ENCODE results near the gene NUP62.

DNA sequence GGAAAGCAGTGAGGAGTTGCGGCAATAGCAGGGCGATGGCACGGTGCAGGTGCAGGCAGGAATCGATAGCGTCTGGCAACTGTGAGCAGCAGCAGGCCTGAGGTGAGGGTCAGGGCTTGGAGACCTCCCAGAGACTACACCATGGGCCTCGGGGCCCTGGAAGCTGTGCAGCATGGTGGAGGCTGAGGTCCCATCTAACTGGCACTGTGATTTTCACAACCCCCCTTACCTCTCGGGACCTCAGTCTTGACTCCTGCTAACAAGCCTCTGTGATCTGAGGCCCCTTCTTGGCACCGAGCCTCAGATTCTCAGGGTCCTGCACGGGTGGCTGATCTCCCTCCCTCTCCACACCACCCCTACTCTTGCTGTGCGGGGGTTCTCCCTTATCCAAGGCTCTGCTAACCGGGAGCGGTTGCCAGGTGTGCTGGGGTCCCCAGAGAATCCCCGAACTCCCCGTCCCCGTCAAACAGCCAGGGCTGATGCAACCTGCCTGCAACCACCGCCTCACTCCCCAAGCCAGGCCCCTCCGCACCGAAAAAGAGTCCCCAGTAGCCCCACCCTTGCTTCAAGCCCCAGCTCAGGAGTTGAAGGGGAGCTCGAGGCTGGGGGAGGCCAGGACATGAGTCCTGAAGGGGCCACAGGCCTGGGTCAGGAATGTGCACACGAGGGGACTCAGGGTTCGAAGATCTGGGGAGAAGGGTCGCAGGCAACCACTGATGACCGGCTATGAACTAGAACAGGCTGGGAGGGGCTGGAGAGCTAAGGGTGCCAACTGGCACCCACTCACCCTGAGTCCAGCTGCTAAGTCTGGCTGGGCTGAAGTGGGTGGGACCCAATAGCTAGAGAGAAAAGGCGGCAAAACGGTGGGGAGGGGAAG, 5.1 kb downstream of the NUP62 start:
- TF ChIP-seq POLR2A (IDR thresholded peaks at IDR 0.05; ENCODE audit: borderline replicate concordance, extremely low read depth, insufficient read depth, insufficient read length) (no peak), ELF1 (IDR thresholded peaks at IDR 0.05; ENCODE audit: borderline replicate concordance, low read depth) (no peak), POLR2AphosphoS5 (IDR thresholded peaks at IDR 0.05; ENCODE audit: low read depth, low read length) (no peak), EZH2 (IDR thresholded peaks at IDR 0.05) (no peak), SRF (IDR thresholded peaks at IDR 0.05; ENCODE audit: low read depth) (no peak), RAD21 (IDR thresholded peaks at IDR 0.05; ENCODE audit: low read depth) (no peak), JUND (IDR thresholded peaks at IDR 0.05) (no peak), CTCF (IDR thresholded peaks at IDR 0.05 in 2 of 3, conservative IDR thresholded peaks at IDR 0.05 in 1 of 3; ENCODE audit: borderline replicate concordance in 1 of 3, insufficient read depth in 1 of 3, low read depth in 2 of 3, low read length in 2 of 3) (no peak), EGR1 (IDR thresholded peaks at IDR 0.05; ENCODE audit: low read depth) (no peak), EZH2phosphoT487 (IDR thresholded peaks at IDR 0.05; ENCODE audit: borderline replicate concordance) (no peak)
- TF ChIP-seq, protein P1, sequence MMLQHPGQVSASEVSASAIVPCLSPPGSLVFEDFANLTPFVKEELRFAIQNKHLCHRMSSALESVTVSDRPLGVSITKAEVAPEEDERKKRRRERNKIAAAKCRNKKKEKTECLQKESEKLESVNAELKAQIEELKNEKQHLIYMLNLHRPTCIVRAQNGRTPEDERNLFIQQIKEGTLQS (IDR thresholded peaks at IDR 0.05), result no peak
